HEK293 (cell line): Measurements from ENCODE around the gene FGD5.

Source experiments
- CTCF ChIA-PET: fragments of 350-600 bp; formaldehyde crosslinking; extraction: SDS; loops from one replicate; lab custom pipeline; 2021; ENCODE audit warnings: antibody characterized with exemption; lab: Yijun Ruan, JAX
- POLR2A ChIA-PET: fragments of 300-600 bp; formaldehyde crosslinking; extraction: SDS; loops from one replicate; lab custom pipeline; 2020; ENCODE audit warnings: antibody characterized with exemption, inconsistent platforms; lab: Yijun Ruan, JAX
- H3K27ac ChIP-seq: fragments of 200-500 bp; sonication (Bioruptor generic); 2 replicates; pipeline ENCODE4 v1.5.1; 2014; ENCODE audit warnings: low read depth, low read length, control low read depth, inconsistent platforms; ENCODE audit errors: extremely low read depth
- H3K36me3 ChIP-seq, 2 experiments: fragments of 200-500 bp in 1 of 2; sonication (Bioruptor generic) in 1 of 2; 1 replicate in 1 of 2; 2 replicates in 1 of 2; pipeline ENCODE4 v1.5.1; 2014 to 2017; ENCODE audit warnings: inconsistent platforms in 2 of 2, low read length in 2 of 2; ENCODE audit not compliant: control insufficient read depth in 2 of 2, insufficient read depth in 1 of 2
- H3K4me1 ChIP-seq: fragments of 200-500 bp; sonication (Bioruptor generic); 2 replicates; pipeline ENCODE4 v1.5.1; 2014; ENCODE audit warnings: mild to moderate bottlenecking, low read length, inconsistent platforms; ENCODE audit not compliant: control insufficient read depth, insufficient read depth
- H3K4me3 ChIP-seq: 2 replicates; pipeline ENCODE4 v1.5.1; 2011; ENCODE audit warnings: low read depth, mild to moderate bottlenecking, control low read depth, low read length, moderate library complexity
- H3K9me3 ChIP-seq: fragments of 200-500 bp; sonication (Bioruptor generic); 2 replicates; pipeline ENCODE4 v1.5.1; 2014; ENCODE audit warnings: low read depth, low read length, inconsistent platforms; ENCODE audit not compliant: control insufficient read depth, insufficient read depth
- AEBP2 ChIP-seq: fragments of 450-650 bp; formaldehyde crosslinking; IDR thresholded peaks from 2 replicates; pipeline ENCODE4 v1.5.1; 2016; ENCODE audit warnings: missing biosample characterization, missing genetic modification characterization, borderline replicate concordance
- GLIS1 ChIP-seq: fragments of 450-650 bp; formaldehyde crosslinking; IDR thresholded peaks from 2 replicates; pipeline ENCODE4 v1.5.1; 2016; ENCODE audit warnings: missing biosample characterization, missing genetic modification characterization
- KLF1 ChIP-seq: fragments of 450-650 bp; formaldehyde crosslinking; IDR thresholded peaks from 2 replicates; pipeline ENCODE4 v1.5.1; 2016; ENCODE audit warnings: missing biosample characterization, missing genetic modification characterization
- KLF7 ChIP-seq: fragments of 450-650 bp; formaldehyde crosslinking; IDR thresholded peaks from 2 replicates; pipeline ENCODE4 v1.5.1; 2016; ENCODE audit warnings: missing biosample characterization, missing genetic modification characterization, borderline replicate concordance
- SP2 ChIP-seq: fragments of 450-650 bp; formaldehyde crosslinking; IDR thresholded peaks from 2 replicates; pipeline ENCODE4 v1.5.1; 2016; ENCODE audit warnings: missing biosample characterization, missing genetic modification characterization
- SP7 ChIP-seq: fragments of 450-650 bp; formaldehyde crosslinking; IDR thresholded peaks from 2 replicates; pipeline ENCODE4 v1.5.1; 2016; ENCODE audit warnings: missing biosample characterization, missing genetic modification characterization
- ZBTB17 ChIP-seq: fragments of 450-650 bp; formaldehyde crosslinking; IDR thresholded peaks from 2 replicates; pipeline ENCODE4 v1.5.1; 2016; ENCODE audit warnings: missing biosample characterization, missing genetic modification characterization
- ZNF140 ChIP-seq: fragments of 450-650 bp; formaldehyde crosslinking; IDR thresholded peaks from 2 replicates; pipeline ENCODE4 v1.5.1; 2016; ENCODE audit warnings: missing biosample characterization, missing genetic modification characterization
- ZNF2 ChIP-seq: fragments of 450-650 bp; formaldehyde crosslinking; IDR thresholded peaks from 2 replicates; pipeline ENCODE4 v1.5.1; 2016; ENCODE audit warnings: missing biosample characterization, missing genetic modification characterization
- ZNF24 ChIP-seq: fragments of 450-650 bp; formaldehyde crosslinking; IDR thresholded peaks from 2 replicates; pipeline ENCODE4 v1.5.1; 2016; ENCODE audit warnings: missing biosample characterization, missing genetic modification characterization
- ZNF501 ChIP-seq: fragments of 450-650 bp; formaldehyde crosslinking; IDR thresholded peaks from 2 replicates; pipeline ENCODE4 v1.5.1; 2016; ENCODE audit warnings: missing biosample characterization, missing genetic modification characterization
- ZNF600 ChIP-seq: fragments of 450-650 bp; formaldehyde crosslinking; IDR thresholded peaks from 2 replicates; pipeline ENCODE4 v1.5.1; 2016; ENCODE audit warnings: missing biosample characterization, missing genetic modification characterization
- ZNF654 ChIP-seq: fragments of 450-650 bp; formaldehyde crosslinking; IDR thresholded peaks from 2 replicates; pipeline ENCODE4 v1.5.1; 2016; ENCODE audit warnings: low read depth, missing biosample characterization, missing genetic modification characterization
- ZNF660 ChIP-seq: fragments of 450-650 bp; IDR thresholded peaks from 2 replicates; pipeline ENCODE4 v1.5.1; 2018; ENCODE audit warnings: missing biosample characterization, mild to moderate bottlenecking, missing genetic modification characterization
- ZNF777 ChIP-seq: fragments of 450-650 bp; formaldehyde crosslinking; IDR thresholded peaks from 2 replicates; pipeline ENCODE4 v1.5.1; 2017; ENCODE audit warnings: missing biosample characterization, missing genetic modification characterization, borderline replicate concordance
- ZSCAN23 ChIP-seq: fragments of 450-650 bp; formaldehyde crosslinking; IDR thresholded peaks from 2 replicates; pipeline ENCODE4 v1.5.1; 2016; ENCODE audit warnings: missing biosample characterization, missing genetic modification characterization
- TF ChIP-seq, protein P1 (sequence below): fragments of 450-650 bp; formaldehyde crosslinking; IDR thresholded peaks from 2 replicates; pipeline ENCODE4 v1.5.1; 2016; ENCODE audit warnings: missing biosample characterization, missing genetic modification characterization
- TF ChIP-seq, protein P2 (sequence below): fragments of 450-650 bp; formaldehyde crosslinking; IDR thresholded peaks from 2 replicates; pipeline ENCODE4 v1.5.1; 2017; ENCODE audit warnings: missing biosample characterization, missing genetic modification characterization
- TF ChIP-seq, protein P3 (sequence below): fragments of 450-650 bp; formaldehyde crosslinking; IDR thresholded peaks from 2 replicates; pipeline ENCODE4 v1.5.1; 2016; ENCODE audit warnings: missing biosample characterization, missing genetic modification characterization
- TF ChIP-seq, protein P4 (sequence below): fragments of 450-650 bp; formaldehyde crosslinking; conservative IDR thresholded peaks from 2 replicates; pipeline ENCODE4 v1.5.1; 2016; ENCODE audit warnings: low read depth, missing biosample characterization, missing genetic modification characterization
- TF ChIP-seq, protein P5 (sequence below): fragments of 450-650 bp; formaldehyde crosslinking; IDR thresholded peaks from 2 replicates; pipeline ENCODE4 v1.5.1; 2017; ENCODE audit warnings: missing biosample characterization, missing genetic modification characterization

The FGD5 gene

GRCh38 chr3:14925729-14926591, 107.2 kb downstream of the FGD5 start:
- ChIA-PET POLR2A (interaction anchor here (1.1 kb wide), 2 partner anchors 21 to 139 kb away, joined by 4 read pairs; partner anchors contain the start of gene MRPS25), CTCF (interaction anchor here (0.5 to 2.0 kb wide), 23 partner anchors 9 to 631 kb away, joined by 3 to 10 read pairs (median 3); no protein-coding TSS in a partner anchor)
- Histone ChIP-seq H3K4me1 (no peaks in the 10 kb centered on the region), H3K9me3 (no peaks in the 10 kb centered on the region), H3K4me3 (no peak overlapping the region), H3K36me3 (no peaks in the 10 kb centered on the region)
- TF ChIP-seq, protein P1, sequence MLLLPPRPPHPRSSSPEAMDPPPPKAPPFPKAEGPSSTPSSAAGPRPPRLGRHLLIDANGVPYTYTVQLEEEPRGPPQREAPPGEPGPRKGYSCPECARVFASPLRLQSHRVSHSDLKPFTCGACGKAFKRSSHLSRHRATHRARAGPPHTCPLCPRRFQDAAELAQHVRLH (tag by site-specific recombination): no peak
- TF ChIP-seq AEBP2 (tag by site-specific recombination): no peak
- no peak for TF ChIP-seq SP2 (tag by site-specific recombination)
- 0 out of 2 replicates have a peak, but pooled peaks have one; percentile 15 for TF ChIP-seq ZBTB17
- no peak for TF ChIP-seq ZNF501 (tag by site-specific recombination)
- TF ChIP-seq KLF1: no peak
- peak; percentile 44; the same call in 1 of the 2 replicates for TF ChIP-seq GLIS1 (tag by site-specific recombination)
- TF ChIP-seq, protein P2, sequence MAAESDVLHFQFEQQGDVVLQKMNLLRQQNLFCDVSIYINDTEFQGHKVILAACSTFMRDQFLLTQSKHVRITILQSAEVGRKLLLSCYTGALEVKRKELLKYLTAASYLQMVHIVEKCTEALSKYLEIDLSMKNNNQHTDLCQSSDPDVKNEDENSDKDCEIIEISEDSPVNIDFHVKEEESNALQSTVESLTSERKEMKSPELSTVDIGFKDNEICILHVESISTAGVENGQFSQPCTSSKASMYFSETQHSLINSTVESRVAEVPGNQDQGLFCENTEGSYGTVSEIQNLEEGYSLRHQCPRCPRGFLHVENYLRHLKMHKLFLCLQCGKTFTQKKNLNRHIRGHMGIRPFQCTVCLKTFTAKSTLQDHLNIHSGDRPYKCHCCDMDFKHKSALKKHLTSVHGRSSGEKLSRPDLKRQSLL: no peak
- peak; percentile 46; the same call in 1 of the 2 replicates for TF ChIP-seq ZNF660 (tag by site-specific recombination)
- TF ChIP-seq, protein P3, sequence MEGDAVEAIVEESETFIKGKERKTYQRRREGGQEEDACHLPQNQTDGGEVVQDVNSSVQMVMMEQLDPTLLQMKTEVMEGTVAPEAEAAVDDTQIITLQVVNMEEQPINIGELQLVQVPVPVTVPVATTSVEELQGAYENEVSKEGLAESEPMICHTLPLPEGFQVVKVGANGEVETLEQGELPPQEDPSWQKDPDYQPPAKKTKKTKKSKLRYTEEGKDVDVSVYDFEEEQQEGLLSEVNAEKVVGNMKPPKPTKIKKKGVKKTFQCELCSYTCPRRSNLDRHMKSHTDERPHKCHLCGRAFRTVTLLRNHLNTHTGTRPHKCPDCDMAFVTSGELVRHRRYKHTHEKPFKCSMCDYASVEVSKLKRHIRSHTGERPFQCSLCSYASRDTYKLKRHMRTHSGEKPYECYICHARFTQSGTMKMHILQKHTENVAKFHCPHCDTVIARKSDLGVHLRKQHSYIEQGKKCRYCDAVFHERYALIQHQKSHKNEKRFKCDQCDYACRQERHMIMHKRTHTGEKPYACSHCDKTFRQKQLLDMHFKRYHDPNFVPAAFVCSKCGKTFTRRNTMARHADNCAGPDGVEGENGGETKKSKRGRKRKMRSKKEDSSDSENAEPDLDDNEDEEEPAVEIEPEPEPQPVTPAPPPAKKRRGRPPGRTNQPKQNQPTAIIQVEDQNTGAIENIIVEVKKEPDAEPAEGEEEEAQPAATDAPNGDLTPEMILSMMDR (tag by site-specific recombination): peak; percentile 68; the same call in 1 of the 2 replicates
- TF ChIP-seq ZNF777 (tag by site-specific recombination): no peak
- TF ChIP-seq, protein P4, sequence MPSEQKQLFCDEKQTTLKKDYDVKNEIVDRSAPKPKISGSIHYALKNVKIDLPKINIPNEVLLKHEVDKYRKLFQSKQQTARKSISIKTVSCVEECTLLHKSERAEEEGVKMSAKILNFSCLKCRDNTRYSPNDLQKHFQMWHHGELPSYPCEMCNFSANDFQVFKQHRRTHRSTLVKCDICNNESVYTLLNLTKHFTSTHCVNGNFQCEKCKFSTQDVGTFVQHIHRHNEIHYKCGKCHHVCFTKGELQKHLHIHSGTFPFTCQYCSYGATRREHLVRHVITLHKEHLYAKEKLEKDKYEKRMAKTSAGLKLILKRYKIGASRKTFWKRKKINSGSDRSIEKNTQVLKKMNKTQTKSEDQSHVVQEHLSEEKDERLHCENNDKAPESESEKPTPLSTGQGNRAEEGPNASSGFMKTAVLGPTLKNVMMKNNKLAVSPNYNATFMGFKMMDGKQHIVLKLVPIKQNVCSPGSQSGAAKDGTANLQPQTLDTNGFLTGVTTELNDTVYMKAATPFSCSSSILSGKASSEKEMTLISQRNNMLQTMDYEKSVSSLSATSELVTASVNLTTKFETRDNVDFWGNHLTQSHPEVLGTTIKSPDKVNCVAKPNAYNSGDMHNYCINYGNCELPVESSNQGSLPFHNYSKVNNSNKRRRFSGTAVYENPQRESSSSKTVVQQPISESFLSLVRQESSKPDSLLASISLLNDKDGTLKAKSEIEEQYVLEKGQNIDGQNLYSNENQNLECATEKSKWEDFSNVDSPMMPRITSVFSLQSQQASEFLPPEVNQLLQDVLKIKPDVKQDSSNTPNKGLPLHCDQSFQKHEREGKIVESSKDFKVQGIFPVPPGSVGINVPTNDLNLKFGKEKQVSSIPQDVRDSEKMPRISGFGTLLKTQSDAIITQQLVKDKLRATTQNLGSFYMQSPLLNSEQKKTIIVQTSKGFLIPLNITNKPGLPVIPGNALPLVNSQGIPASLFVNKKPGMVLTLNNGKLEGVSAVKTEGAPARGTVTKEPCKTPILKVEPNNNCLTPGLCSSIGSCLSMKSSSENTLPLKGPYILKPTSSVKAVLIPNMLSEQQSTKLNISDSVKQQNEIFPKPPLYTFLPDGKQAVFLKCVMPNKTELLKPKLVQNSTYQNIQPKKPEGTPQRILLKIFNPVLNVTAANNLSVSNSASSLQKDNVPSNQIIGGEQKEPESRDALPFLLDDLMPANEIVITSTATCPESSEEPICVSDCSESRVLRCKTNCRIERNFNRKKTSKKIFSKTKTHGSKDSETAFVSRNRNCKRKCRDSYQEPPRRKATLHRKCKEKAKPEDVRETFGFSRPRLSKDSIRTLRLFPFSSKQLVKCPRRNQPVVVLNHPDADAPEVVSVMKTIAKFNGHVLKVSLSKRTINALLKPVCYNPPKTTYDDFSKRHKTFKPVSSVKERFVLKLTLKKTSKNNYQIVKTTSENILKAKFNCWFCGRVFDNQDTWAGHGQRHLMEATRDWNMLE (tag by site-specific recombination): 0 out of 2 replicates have a peak, but pooled peaks have one; percentile 11
- no peak for TF ChIP-seq KLF7
- TF ChIP-seq ZNF140 (tag by site-specific recombination): no peak
- TF ChIP-seq, protein P5, sequence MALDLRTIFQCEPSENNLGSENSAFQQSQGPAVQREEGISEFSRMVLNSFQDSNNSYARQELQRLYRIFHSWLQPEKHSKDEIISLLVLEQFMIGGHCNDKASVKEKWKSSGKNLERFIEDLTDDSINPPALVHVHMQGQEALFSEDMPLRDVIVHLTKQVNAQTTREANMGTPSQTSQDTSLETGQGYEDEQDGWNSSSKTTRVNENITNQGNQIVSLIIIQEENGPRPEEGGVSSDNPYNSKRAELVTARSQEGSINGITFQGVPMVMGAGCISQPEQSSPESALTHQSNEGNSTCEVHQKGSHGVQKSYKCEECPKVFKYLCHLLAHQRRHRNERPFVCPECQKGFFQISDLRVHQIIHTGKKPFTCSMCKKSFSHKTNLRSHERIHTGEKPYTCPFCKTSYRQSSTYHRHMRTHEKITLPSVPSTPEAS (tag by site-specific recombination): no peak
- TF ChIP-seq ZSCAN23: no peak
- TF ChIP-seq ZNF600 (tag by site-specific recombination): no peak
- peak; percentile 46; the same call in 1 of the 2 replicates for TF ChIP-seq ZNF2
- TF ChIP-seq SP7 (tag by site-specific recombination): 0 out of 2 replicates have a peak, but pooled peaks have one; percentile 14
- peak; percentile 96 for TF ChIP-seq ZNF24
- peak; percentile 99 for TF ChIP-seq ZNF654 (tag by site-specific recombination)
- TF ChIP-seq, all 188 proteins: peak for 9
- H3K27ac ChIP-seq: no peak overlapping the region
